Adrenal gland (tissue), 5 donors: ENCODE results near the gene LMCD1.

ENCODE experiments used
- POLR2A ChIP-seq, 2 donors: fragments of 450-650 bp; IDR thresholded peaks; one replicate each; pipeline ENCODE4 v1.6.1; 2017; ENCODE audit warnings: antibody characterized with exemption in 2 of 2, mild to moderate bottlenecking in 2 of 2, moderate library complexity in 1 of 2
- TF ChIP-seq, protein P1 (sequence below), 6 experiments: fragments of 450-650 bp in 4 of 6; fragments of 200-600 bp in 2 of 6; sonication (generic) in 1 of 6; IDR thresholded peaks; 1 replicate in 5 of 6; 2 replicates in 1 of 6; pipeline versions ENCODE4 v1.5.1 to v1.8.0; 2016 to 2021; ENCODE audit warnings: antibody characterized with exemption in 6 of 6, mild to moderate bottlenecking in 2 of 6, moderate library complexity in 1 of 6
- donor health status: DM: no; HTN: no; CAD: no.

DNA sequence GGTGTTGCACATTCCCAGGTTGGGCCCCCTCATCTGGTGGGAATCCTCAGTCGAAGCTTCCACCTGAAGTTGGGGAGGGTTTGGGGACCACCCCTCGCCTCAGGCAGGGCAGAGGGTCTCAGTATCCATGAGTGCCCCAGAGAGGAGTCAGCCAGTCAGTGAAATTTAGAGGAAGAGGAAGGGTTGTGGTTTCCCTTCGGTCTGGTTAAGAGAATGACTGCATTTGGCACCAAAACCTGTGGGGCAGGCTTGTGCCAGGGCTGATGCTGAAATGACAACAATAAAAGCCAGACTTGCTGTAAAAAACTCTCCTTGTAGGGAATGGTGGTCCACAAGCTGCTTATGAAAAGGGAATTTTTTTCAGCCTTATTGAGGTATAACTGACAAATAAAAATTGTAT, 22.6 kb downstream of the LMCD1 start:
- TF ChIP-seq, protein P1, sequence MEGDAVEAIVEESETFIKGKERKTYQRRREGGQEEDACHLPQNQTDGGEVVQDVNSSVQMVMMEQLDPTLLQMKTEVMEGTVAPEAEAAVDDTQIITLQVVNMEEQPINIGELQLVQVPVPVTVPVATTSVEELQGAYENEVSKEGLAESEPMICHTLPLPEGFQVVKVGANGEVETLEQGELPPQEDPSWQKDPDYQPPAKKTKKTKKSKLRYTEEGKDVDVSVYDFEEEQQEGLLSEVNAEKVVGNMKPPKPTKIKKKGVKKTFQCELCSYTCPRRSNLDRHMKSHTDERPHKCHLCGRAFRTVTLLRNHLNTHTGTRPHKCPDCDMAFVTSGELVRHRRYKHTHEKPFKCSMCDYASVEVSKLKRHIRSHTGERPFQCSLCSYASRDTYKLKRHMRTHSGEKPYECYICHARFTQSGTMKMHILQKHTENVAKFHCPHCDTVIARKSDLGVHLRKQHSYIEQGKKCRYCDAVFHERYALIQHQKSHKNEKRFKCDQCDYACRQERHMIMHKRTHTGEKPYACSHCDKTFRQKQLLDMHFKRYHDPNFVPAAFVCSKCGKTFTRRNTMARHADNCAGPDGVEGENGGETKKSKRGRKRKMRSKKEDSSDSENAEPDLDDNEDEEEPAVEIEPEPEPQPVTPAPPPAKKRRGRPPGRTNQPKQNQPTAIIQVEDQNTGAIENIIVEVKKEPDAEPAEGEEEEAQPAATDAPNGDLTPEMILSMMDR (IDR thresholded peaks at IDR 0.05) = no peak
- no peak for TF ChIP-seq POLR2A (IDR thresholded peaks at IDR 0.05)
